Skin of body (tissue), 2 donors: ENCODE results near the gene C4orf50. TPM values are rescaled to one million over a fixed set of nuclear protein-coding genes. Genes with fewer than 3 reads are reported as not detected.

Source experiments
- DNase-seq: peaks from one replicate; lab custom pipeline; 2025; lab: John Stamatoyannopoulos, UW
- total RNA-seq: library from RNA; depleted of rRNA; stranded (reverse); fragments of >200 nt; gene quantifications from one replicate; pipeline ENCODE4 v1.2.3, GENCODE V29; 2014

The C4orf50 gene
- total RNA-seq, 1 donor from 2014 or later = 0.10 TPM

GRCh38 chr4:5992828-5993321 lies 25.4 kb downstream of the C4orf50 start:
- no peak for DNase-seq

GRCh38 chr4:5992171-5992827 lies 25.9 kb downstream of the C4orf50 start:
- no peak for DNase-seq

- no peak for DNase-seq
Observed at GRCh38 chr4:5991405-5991804, 26.8 kb downstream of the C4orf50 start.

GRCh38 chr4:5990446-5991160 lies 27.6 kb downstream of the C4orf50 start:
- DNase-seq = no peak

GRCh38 chr4:5989236-5990225 lies 28.7 kb downstream of the C4orf50 start:
- DNase-seq = no peak

GRCh38 chr4:5988086-5988845 lies 30.0 kb downstream of the C4orf50 start:
- no peak for DNase-seq

GRCh38 chr4:5984843-5985242 lies 33.4 kb downstream of the C4orf50 start:
- no peak for DNase-seq

GRCh38 chr4:5982156-5982973 lies 35.9 kb downstream of the C4orf50 start:
- DNase-seq = no peak

GRCh38 chr4:5980436-5981155 lies 37.6 kb downstream of the C4orf50 start:
- no peak for DNase-seq

- no peak for DNase-seq
Observed at GRCh38 chr4:5979981-5980380, 38.2 kb downstream of the C4orf50 start.

GRCh38 chr4:5976921-5977320 lies 41.3 kb downstream of the C4orf50 start:
- DNase-seq = no peak

- no peak for DNase-seq
Observed at GRCh38 chr4:5976431-5976830, 41.8 kb downstream of the C4orf50 start.

GRCh38 chr4:5974321-5974720 lies 43.9 kb downstream of the C4orf50 start:
- no peak for DNase-seq

- no peak for DNase-seq
Observed at GRCh38 chr4:5973486-5974220, 44.6 kb downstream of the C4orf50 start.

GRCh38 chr4:5973033-5973432 lies 45.2 kb downstream of the C4orf50 start:
- DNase-seq = no peak

GRCh38 chr4:5972571-5972970 lies 45.7 kb downstream of the C4orf50 start:
- no peak for DNase-seq

- no peak for DNase-seq
Observed at GRCh38 chr4:5971078-5971450, 47.2 kb downstream of the C4orf50 start.

- DNase-seq = no peak
Observed at GRCh38 chr4:5970381-5971077, 47.7 kb downstream of the C4orf50 start.
